Measurements from ENCODE around the gene ITPRID1. TPM values are rescaled to one million over a fixed set of nuclear protein-coding genes. Genes with fewer than 3 reads are reported as not detected.

The ITPRID1 gene
- not detected in 5 replicates for total RNA-seq (2022; extraction: Qiagen RNA extraction)

DNA sequence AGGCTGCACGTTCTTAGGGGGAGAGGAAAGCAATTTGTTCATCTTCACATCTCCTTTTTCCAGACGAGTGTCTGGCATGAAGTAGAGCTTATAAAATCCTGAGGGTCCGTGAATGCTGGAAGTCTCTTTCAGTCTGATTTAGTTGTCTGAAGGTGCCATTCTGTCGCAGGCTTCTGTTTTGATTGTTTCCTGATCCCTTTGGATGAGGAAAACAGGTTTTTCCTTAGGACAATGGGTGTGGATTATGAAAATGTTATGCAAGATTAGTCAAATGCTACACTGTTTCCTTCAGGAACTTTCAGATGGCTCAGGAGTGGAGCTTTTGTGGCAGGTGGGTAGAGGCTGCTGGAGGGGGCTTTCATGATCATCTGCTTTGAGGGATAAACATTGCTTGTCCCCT is at the start of gene ITPRID1:
ITPRID1 (plus strand) TSS at position 301 of the 400 bp plus-strand sequence. CDS start 38,935 bp downstream, outside the sequence.

DNA sequence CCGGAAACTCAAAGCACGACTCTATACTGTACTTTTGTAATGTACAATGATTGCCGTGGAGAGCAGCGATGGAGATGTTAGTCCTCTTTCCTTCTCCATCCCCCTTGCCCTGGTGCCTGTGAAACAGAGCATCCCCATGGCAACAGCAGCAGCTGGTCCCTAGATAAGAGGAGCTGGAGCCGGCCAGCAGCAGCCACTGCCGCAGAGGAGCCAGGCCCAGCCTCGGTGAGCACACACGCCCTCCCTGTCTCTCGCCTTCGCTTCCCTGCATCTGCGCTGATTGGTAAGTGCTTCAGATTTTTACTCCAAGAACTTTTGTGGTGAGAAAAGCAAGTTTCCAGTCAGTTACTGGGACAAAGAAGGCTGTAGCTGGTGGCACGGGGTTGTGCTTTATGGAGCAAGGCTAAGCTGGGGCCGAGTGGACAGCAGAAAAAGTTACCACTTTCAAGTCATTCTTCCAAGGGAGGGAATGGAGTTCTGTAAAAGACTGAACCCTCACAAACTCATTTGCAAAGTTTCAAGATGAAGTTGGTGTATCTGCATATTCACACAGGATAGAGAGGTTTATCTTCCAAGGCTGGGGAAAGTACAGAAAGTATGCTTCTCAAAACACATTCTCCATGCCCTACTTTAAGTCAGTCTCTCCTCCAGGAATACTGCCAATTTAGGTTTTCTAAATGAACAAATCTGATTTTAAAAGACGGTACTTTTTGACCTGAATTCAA is 173.3 kb downstream of the ITPRID1 start, which contains the start of gene PPP1R17:
PPP1R17 (plus strand) TSS at position 192 of the 725 bp plus-strand sequence. CDS start 5,227 bp downstream, outside the sequence.

Other genes starting within 250 kb of the ITPRID1 start
- not detected in 5 replicates for gene NEUROD6, start 173.4 kb upstream of the ITPRID1 start, total RNA-seq (2022; extraction: Qiagen RNA extraction)
- gene PPP1R17, start 173.1 kb downstream of the ITPRID1 start, total RNA-seq (2022; extraction: Qiagen RNA extraction), result not detected in 5 replicates